WTC11 (cell line): ENCODE measurements around the gene FDPS. TPM values are rescaled to one million over a fixed set of nuclear protein-coding genes. Genes with fewer than 3 reads are reported as not detected.
"Not testable (repeated sequence)": the region's sequence is repeated elsewhere in the genome, so short reads cannot be mapped to it uniquely, and the experiment has no call there.

Source experiments
- ATAC-seq: fragments of 200-7000 bp; cut with Tn5 transposase; 2 replicates; pipeline ENCODE4 v1.10.0; 2021; ENCODE audit warnings: mild to moderate bottlenecking, moderate library complexity
- CTCF ChIA-PET: fragments of 300-600 bp; sonication (Branson Sonifier 250); formaldehyde crosslinking; loops from one replicate; lab custom pipeline; 2021; ENCODE audit warnings: antibody characterized with exemption; lab: Charles Lee
- POLR2A ChIA-PET: fragments of 350-600 bp; sonication (Branson Sonifier 250); formaldehyde crosslinking; loops from one replicate; lab custom pipeline; 2021; ENCODE audit warnings: antibody characterized with exemption; lab: Charles Lee
- DNase-seq: peaks from one replicate; pipeline ENCODE4 v3.0.0; 2021; ENCODE audit warnings: low spot score
- H3K27ac Mint-ChIP-seq: 2 replicates; pipeline ENCODE4 v1.8.0; 2021; ENCODE audit warnings: mixed read lengths
- H3K27me3 Mint-ChIP-seq: 2 replicates; pipeline ENCODE4 v1.8.0; 2021; ENCODE audit warnings: low read depth, mild to moderate bottlenecking, moderate library complexity, mixed read lengths
- H3K36me3 Mint-ChIP-seq: 2 replicates; pipeline ENCODE4 v1.8.0; 2021; ENCODE audit warnings: mixed read lengths
- H3K4me1 Mint-ChIP-seq: 2 replicates; pipeline ENCODE4 v1.8.0; 2022; ENCODE audit warnings: mixed read lengths
- H3K4me3 Mint-ChIP-seq: 2 replicates; pipeline ENCODE4 v1.8.0; 2021; ENCODE audit warnings: mild to moderate bottlenecking, moderate library complexity, mixed read lengths
- H3K9me3 Mint-ChIP-seq: 2 replicates; pipeline ENCODE4 v1.8.0; 2021; ENCODE audit warnings: mixed read lengths
- ATF3 ChIP-seq: sonication (generic); formaldehyde crosslinking; conservative IDR thresholded peaks from 2 replicates; pipeline ENCODE4 v1.8.1; 2022; ENCODE audit warnings: mild to moderate bottlenecking, missing genetic modification reagents
- ATF6 ChIP-seq: sonication (generic); formaldehyde crosslinking; IDR thresholded peaks from 2 replicates; pipeline ENCODE4 v1.8.1; 2023; ENCODE audit warnings: mild to moderate bottlenecking, missing genetic modification reagents
- E2F1 ChIP-seq: sonication (generic); formaldehyde crosslinking; IDR thresholded peaks from 2 replicates; pipeline ENCODE4 v1.8.0; 2022; ENCODE audit warnings: mild to moderate bottlenecking, missing genetic modification reagents
- E2F4 ChIP-seq: sonication (generic); formaldehyde crosslinking; IDR thresholded peaks from 2 replicates; pipeline ENCODE4 v1.8.1; 2022; ENCODE audit warnings: low read depth, mild to moderate bottlenecking, moderate library complexity, missing genetic modification reagents, borderline replicate concordance
- FOXJ3 ChIP-seq: sonication (generic); formaldehyde crosslinking; IDR thresholded peaks from 2 replicates; pipeline ENCODE4 v1.9.0; 2021; ENCODE audit warnings: missing genetic modification reagents, mild to moderate bottlenecking, borderline replicate concordance
- HMGA2 ChIP-seq: fragments of 250-450 bp; sonication (Bioruptor Pico); IDR thresholded peaks from 2 replicates; pipeline ENCODE4 v1.4.0; 2021; ENCODE audit warnings: mild to moderate bottlenecking, moderate library complexity
- HMGXB4 ChIP-seq: sonication (generic); formaldehyde crosslinking; IDR thresholded peaks from 2 replicates; pipeline ENCODE4 v1.8.1; 2023; ENCODE audit warnings: mild to moderate bottlenecking, moderate library complexity, missing genetic modification reagents
- NFATC4 ChIP-seq: fragments of 250-450 bp; sonication (Bioruptor Pico); IDR thresholded peaks from 2 replicates; pipeline ENCODE4 v1.9.0; 2021; ENCODE audit warnings: mild to moderate bottlenecking
- NR3C1 ChIP-seq: sonication (generic); formaldehyde crosslinking; conservative IDR thresholded peaks from 2 replicates; pipeline ENCODE4 v1.8.1; 2023; ENCODE audit warnings: low read depth, mild to moderate bottlenecking, missing genetic modification reagents
- PREB ChIP-seq: sonication (generic); formaldehyde crosslinking; IDR thresholded peaks from 2 replicates; pipeline ENCODE4 v1.8.1; 2022; ENCODE audit warnings: mild to moderate bottlenecking, missing genetic modification reagents, moderate library complexity, borderline replicate concordance
- PRRX2 ChIP-seq: fragments of 250-450 bp; sonication (Bioruptor Pico); IDR thresholded peaks from 2 replicates; pipeline ENCODE4 v1.8.0; 2021; ENCODE audit warnings: mild to moderate bottlenecking
- RELA ChIP-seq: sonication (generic); formaldehyde crosslinking; IDR thresholded peaks from 2 replicates; pipeline ENCODE4 v1.8.1; 2022; ENCODE audit warnings: missing genetic modification reagents, mild to moderate bottlenecking, borderline replicate concordance
- SP1 ChIP-seq: sonication (generic); formaldehyde crosslinking; conservative IDR thresholded peaks from 2 replicates; pipeline ENCODE4 v1.8.1; 2022; ENCODE audit warnings: missing genetic modification reagents
- TCF7 ChIP-seq: sonication (generic); formaldehyde crosslinking; IDR thresholded peaks from 2 replicates; pipeline ENCODE4 v1.8.0; 2022; ENCODE audit warnings: mild to moderate bottlenecking, low read depth, missing genetic modification reagents, moderate library complexity
- TEAD4 ChIP-seq: sonication (generic); formaldehyde crosslinking; IDR thresholded peaks from 2 replicates; pipeline ENCODE4 v1.8.0; 2022; ENCODE audit warnings: mild to moderate bottlenecking, missing genetic modification reagents
- TP53 ChIP-seq: sonication (generic); formaldehyde crosslinking; IDR thresholded peaks from 2 replicates; pipeline ENCODE4 v1.8.1; 2023; ENCODE audit warnings: mild to moderate bottlenecking, missing genetic modification reagents
- USF2 ChIP-seq: sonication (generic); formaldehyde crosslinking; IDR thresholded peaks from 2 replicates; pipeline ENCODE4 v1.8.1; 2023; ENCODE audit warnings: mild to moderate bottlenecking, missing genetic modification reagents, moderate library complexity
- ZMAT4 ChIP-seq: fragments of 250-450 bp; sonication (Bioruptor Pico); IDR thresholded peaks from 2 replicates; pipeline ENCODE4 v1.9.0; 2021; ENCODE audit warnings: mild to moderate bottlenecking
- ZNF138 ChIP-seq: sonication (generic); formaldehyde crosslinking; conservative IDR thresholded peaks from 2 replicates; pipeline ENCODE4 v1.8.1; 2022; ENCODE audit warnings: mild to moderate bottlenecking, moderate library complexity, missing genetic modification reagents
- ZNF396 ChIP-seq: fragments of 250-450 bp; sonication (Bioruptor Pico); IDR thresholded peaks from 2 replicates; pipeline ENCODE4 v1.8.0; 2021; ENCODE audit warnings: mild to moderate bottlenecking, moderate library complexity, borderline replicate concordance
- ZNF512 ChIP-seq: sonication (generic); formaldehyde crosslinking; IDR thresholded peaks from 2 replicates; pipeline ENCODE4 v1.8.1; 2022; ENCODE audit warnings: missing genetic modification reagents, borderline replicate concordance
- total RNA-seq: library from RNA; stranded (reverse); gene quantifications from 3 replicates; pipeline ENCODE4 v1.2.3, GENCODE V29; 2021

FDPS gene
- total RNA-seq, 1 experiment from 2014 or later: 354 TPM

- POLR2A ChIA-PET: no interaction called here
- DNase-seq (no peak), ATAC-seq (no peak)
- Mint-ChIP-seq H3K4me3 (no peak overlapping the region), H3K27me3 (peaks cover 6% of the 10 kb centered on the region), H3K4me1 (peaks cover 18% of the 10 kb centered on the region), H3K27ac (no peak overlapping the region), H3K9me3 (no peaks in the 10 kb centered on the region), H3K36me3 (peaks cover 21% of the 10 kb centered on the region)
- CTCF ChIA-PET: interaction anchor here (0.5 to 9.9 kb wide), 2 partner anchors 75 to 177 kb away, joined by 3 to 204 read pairs; no protein-coding TSS in a partner anchor
- no peak for TF ChIP-seq ZMAT4 (CRISPR knock-in tag)
- TF ChIP-seq RELA (CRISPR knock-in tag): no peak
- TF ChIP-seq TP53 (CRISPR knock-in tag): no peak
- no peak for TF ChIP-seq TCF7 (CRISPR knock-in tag)
- no peak for TF ChIP-seq E2F4 (CRISPR knock-in tag)
- no peak for TF ChIP-seq ATF3
- no peak for TF ChIP-seq E2F1 (CRISPR knock-in tag)
- TF ChIP-seq HMGA2 (CRISPR knock-in tag): no peak
- TF ChIP-seq NR3C1: no peak
- no peak for TF ChIP-seq TEAD4 (CRISPR knock-in tag)
- no peak for TF ChIP-seq PREB
- no peak for TF ChIP-seq PRRX2 (CRISPR knock-in tag)
- TF ChIP-seq NFATC4: no peak
- TF ChIP-seq ZNF138: no peak
- no peak for TF ChIP-seq ATF6 (CRISPR knock-in tag)
- TF ChIP-seq ZNF396 (CRISPR knock-in tag): no peak
- no peak for TF ChIP-seq SP1 (CRISPR knock-in tag)
- no peak for TF ChIP-seq USF2 (CRISPR knock-in tag)
Measured at GRCh38 chr1:155326631-155327037, 18.0 kb downstream of the FDPS start.

GRCh38 chr1:155327981-155328380 is 19.3 kb downstream of the FDPS start:
- H3K27me3 Mint-ChIP-seq: no peaks in the 10 kb centered on the region
- POLR2A ChIA-PET: no interaction called here
- no peak overlapping the region for H3K4me3 Mint-ChIP-seq
- H3K9me3 Mint-ChIP-seq: no peaks in the 10 kb centered on the region
- no peak overlapping the region for H3K27ac Mint-ChIP-seq
- ATAC-seq: no peak
- H3K36me3 Mint-ChIP-seq: peaks cover 21% of the 10 kb centered on the region
- TF ChIP-seq HMGXB4 (CRISPR knock-in tag): no peak
- no peak for TF ChIP-seq ZNF512
- no peak for TF ChIP-seq FOXJ3 (CRISPR knock-in tag)
- CTCF ChIA-PET: interaction anchor here (0.6 to 9.9 kb wide), 4 partner anchors 50 to 942 kb away, joined by 3 to 204 read pairs (median 4); no protein-coding TSS in a partner anchor
- DNase-seq: no peak
- peaks cover 8% of the 10 kb centered on the region for H3K4me1 Mint-ChIP-seq

- H3K9me3 Mint-ChIP-seq, POLR2A ChIA-PET: not testable (repeated sequence)
Measured at GRCh38 chr1:155328856-155329255, 20.2 kb downstream of the FDPS start.

More at GRCh38 chr1:155328856-155329255, 20.2 kb downstream of the FDPS start:
- H3K4me3 Mint-ChIP-seq, H3K27ac Mint-ChIP-seq, H3K4me1 Mint-ChIP-seq, H3K27me3 Mint-ChIP-seq, DNase-seq, ATAC-seq: not testable (repeated sequence)
- CTCF ChIA-PET: interaction anchor here (1.2 to 9.9 kb wide), 3 partner anchors 51 to 77 kb away, joined by 3 to 204 read pairs (median 4); no protein-coding TSS in a partner anchor
- H3K36me3 Mint-ChIP-seq: peaks cover 21% of the 10 kb centered on the region
